Measurements from ENCODE around the gene POLR2C. TPM values are rescaled to one million over a fixed set of nuclear protein-coding genes. Genes with fewer than 3 reads are reported as not detected.

POLR2C gene
- total and polyA plus RNA-seq, 2 of the 13 experiments (the other 11 are each of a cell fraction or from before 2014, with no cell fraction given) = 104 to 216 TPM

GRCh38 chr16:57462209-57462977, at the start of gene POLR2C (continued):
- TF ChIP-seq ZFP1 (CRISPR knock-in tag; IDR thresholded peaks at IDR 0.05) (peak; percentile 96; the same call in 1 of the 2 replicates), KDM5A (IDR thresholded peaks at IDR 0.05; ENCODE audit: borderline replicate concordance, low read length) (peak; percentile 84; the same call in 1 of the 2 replicates), ISX (CRISPR knock-in tag; conservative IDR thresholded peaks at IDR 0.05) (no peak), TBP (CRISPR knock-in tag; IDR thresholded peaks at IDR 0.05) (peak; percentile 81; the same call in 1 of the 2 replicates), KIAA2018 (CRISPR knock-in tag; IDR thresholded peaks at IDR 0.05; ENCODE audit: borderline replicate concordance) (peak; percentile 67; the same call in 1 of the 2 replicates), RFX3 (CRISPR knock-in tag; IDR thresholded peaks at IDR 0.05) (no peak; the same call in 1 of the 2 replicates), ZNF572 (CRISPR knock-in tag; IDR thresholded peaks at IDR 0.05) (no peak), ZIK1 (CRISPR knock-in tag; IDR thresholded peaks at IDR 0.05; ENCODE audit: borderline replicate concordance, low read depth) (peak; percentile 68; the same call in 1 of the 2 replicates), ZNF788 (CRISPR knock-in tag; IDR thresholded peaks at IDR 0.05; ENCODE audit: borderline replicate concordance) (peak; percentile 96; the same call in 1 of the 2 replicates), TOE1 (CRISPR knock-in tag; IDR thresholded peaks at IDR 0.05) (peak; percentile 91; the same call in 1 of the 2 replicates), MAFF (IDR thresholded peaks at IDR 0.05; ENCODE audit: low read depth, low read length) (no peak)
- TF ChIP-seq, protein P1, sequence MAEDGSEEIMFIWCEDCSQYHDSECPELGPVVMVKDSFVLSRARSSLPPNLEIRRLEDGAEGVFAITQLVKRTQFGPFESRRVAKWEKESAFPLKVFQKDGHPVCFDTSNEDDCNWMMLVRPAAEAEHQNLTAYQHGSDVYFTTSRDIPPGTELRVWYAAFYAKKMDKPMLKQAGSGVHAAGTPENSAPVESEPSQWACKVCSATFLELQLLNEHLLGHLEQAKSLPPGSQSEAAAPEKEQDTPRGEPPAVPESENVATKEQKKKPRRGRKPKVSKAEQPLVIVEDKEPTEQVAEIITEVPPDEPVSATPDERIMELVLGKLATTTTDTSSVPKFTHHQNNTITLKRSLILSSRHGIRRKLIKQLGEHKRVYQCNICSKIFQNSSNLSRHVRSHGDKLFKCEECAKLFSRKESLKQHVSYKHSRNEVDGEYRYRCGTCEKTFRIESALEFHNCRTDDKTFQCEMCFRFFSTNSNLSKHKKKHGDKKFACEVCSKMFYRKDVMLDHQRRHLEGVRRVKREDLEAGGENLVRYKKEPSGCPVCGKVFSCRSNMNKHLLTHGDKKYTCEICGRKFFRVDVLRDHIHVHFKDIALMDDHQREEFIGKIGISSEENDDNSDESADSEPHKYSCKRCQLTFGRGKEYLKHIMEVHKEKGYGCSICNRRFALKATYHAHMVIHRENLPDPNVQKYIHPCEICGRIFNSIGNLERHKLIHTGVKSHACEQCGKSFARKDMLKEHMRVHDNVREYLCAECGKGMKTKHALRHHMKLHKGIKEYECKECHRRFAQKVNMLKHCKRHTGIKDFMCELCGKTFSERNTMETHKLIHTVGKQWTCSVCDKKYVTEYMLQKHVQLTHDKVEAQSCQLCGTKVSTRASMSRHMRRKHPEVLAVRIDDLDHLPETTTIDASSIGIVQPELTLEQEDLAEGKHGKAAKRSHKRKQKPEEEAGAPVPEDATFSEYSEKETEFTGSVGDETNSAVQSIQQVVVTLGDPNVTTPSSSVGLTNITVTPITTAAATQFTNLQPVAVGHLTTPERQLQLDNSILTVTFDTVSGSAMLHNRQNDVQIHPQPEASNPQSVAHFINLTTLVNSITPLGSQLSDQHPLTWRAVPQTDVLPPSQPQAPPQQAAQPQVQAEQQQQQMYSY (CRISPR knock-in tag; IDR thresholded peaks at IDR 0.05) = peak; percentile 62; the same call in 1 of the 2 replicates
- TF ChIP-seq, protein P2, sequence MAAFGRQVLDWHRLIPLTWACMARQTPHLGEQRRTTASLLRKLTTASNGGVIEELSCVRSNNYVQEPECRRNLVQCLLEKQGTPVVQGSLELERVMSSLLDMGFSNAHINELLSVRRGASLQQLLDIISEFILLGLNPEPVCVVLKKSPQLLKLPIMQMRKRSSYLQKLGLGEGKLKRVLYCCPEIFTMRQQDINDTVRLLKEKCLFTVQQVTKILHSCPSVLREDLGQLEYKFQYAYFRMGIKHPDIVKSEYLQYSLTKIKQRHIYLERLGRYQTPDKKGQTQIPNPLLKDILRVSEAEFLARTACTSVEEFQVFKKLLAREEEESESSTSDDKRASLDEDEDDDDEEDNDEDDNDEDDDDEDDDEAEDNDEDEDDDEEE (CRISPR knock-in tag; IDR thresholded peaks at IDR 0.05) = 0 out of 2 replicates have a peak, but pooled peaks have one; percentile 66
- TF ChIP-seq, protein P3, sequence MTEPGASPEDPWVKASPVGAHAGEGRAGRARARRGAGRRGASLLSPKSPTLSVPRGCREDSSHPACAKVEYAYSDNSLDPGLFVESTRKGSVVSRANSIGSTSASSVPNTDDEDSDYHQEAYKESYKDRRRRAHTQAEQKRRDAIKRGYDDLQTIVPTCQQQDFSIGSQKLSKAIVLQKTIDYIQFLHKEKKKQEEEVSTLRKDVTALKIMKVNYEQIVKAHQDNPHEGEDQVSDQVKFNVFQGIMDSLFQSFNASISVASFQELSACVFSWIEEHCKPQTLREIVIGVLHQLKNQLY (CRISPR knock-in tag; IDR thresholded peaks at IDR 0.05) = no peak
